ENCODE data around the gene ARL8A.
"Not testable (repeated sequence)": the region's sequence is repeated elsewhere in the genome, so short reads cannot be mapped to it uniquely, and the experiment has no call there.

Gene ARL8A

DNA sequence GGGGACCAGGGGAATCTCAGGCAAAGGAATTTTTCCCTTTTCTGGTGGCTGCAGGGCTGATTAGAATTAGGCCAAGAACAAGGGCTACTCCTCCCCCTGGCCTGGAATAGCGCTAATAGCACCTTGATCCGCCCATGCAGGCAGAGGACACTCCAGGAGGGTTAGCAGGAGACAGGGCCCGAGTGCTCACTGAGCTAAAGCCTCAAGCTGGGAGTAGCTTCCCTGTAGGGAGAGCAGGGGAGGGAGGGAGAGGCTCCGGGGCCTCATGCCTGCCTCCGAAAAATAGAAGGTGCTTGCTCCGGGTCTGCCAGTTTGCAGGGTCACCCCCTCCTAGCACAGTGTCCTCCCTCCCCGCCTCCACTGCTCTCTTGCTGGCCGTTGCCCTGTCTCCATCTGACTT, 12.1 kb upstream of the ARL8A start:
- no peak for DNase-seq

- DNase-seq, result peak; percentile 70
Measured at GRCh38 chr1:202155478-202156021, 11.0 kb upstream of the ARL8A start.

- DNase-seq, result peak; percentile 21
Measured at GRCh38 chr1:202154766-202155477, 10.4 kb upstream of the ARL8A start.

- no peak for DNase-seq
Measured at GRCh38 chr1:202154148-202154765, 9.7 kb upstream of the ARL8A start.

DNA sequence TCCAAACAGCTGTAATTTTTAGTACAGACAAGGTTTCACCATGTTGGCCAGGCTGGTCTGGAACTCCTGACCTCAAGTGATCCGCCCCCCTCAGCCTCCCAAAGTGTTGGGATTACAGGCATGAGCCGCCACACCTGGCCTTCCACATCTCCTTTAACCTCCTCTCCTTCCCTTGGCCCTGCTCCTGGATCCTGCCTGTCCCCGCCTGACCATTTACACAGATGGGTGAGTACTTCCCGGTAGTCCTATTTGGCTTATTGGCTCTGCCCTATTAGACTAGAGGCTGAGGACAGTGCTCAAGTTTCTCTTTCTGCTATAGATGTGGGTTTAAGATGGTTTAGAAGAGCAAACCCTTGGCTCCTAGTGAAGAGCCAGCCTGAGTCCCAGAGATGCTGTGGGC, 8.7 kb upstream of the ARL8A start:
- no peak for DNase-seq

- no peak for DNase-seq
Measured at GRCh38 chr1:202152399-202152798, 7.9 kb upstream of the ARL8A start.

DNA sequence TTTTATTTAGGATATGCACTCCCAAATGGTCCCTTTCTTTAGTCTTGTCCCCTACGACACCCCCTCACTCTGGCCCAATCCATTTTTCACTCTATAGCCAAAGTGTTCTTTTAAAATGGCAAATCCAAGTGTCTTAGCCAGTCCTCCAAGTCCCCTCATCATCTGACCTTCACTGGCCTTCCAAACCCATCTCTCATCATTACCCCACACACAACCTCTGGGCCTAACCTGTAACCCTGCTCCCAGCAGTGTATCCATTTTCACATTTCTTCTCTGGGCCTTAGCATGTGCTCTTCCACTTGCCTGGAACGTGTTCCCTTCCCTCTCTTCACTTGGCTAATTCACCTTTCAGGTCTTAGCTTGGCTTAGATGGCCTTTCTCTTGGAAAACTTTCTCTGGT, 6.5 kb upstream of the ARL8A start:
- DNase-seq, result no peak

DNA sequence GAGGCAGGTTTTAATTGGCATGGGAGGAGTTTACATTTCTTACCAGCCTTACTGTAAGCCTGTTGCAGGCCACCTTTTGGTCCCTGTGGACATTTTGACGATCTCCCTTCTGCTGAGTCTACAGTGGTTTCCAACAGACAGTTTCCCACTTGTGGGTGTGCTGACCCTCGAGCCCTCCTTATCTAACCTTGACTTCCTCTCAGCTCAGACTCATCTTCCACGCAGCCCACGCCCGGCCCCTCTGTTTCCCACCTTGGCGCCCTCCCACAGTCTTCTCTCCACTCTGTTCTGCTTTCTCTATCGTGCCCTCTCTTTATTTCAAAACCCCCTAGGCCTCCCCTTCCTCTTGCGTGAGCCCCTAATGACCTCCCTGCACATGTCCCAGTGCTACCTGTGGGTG, 6.1 kb upstream of the ARL8A start:
- no peak for DNase-seq

- no peak for DNase-seq
Measured at GRCh38 chr1:202150187-202150586, 5.7 kb upstream of the ARL8A start.

DNA sequence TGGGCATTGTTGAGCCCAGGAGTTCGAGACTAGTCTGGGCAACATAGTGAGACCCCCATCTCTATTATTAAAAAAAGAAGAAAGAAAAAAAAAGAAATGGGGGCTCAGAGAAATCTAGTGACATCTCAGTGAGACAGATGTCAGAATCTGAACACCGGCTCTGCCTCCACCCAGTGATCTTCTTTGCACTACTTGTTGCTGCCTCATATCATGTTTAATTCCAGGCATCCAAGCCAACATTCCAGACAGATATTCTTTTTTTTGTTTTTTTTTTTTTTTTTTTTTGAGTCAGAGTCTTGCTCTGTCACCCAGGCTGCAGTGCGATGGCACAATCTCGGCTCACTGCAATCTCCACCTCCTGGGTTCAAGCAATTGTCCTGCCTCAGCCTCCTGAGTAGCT, 5.0 kb upstream of the ARL8A start:
- no peak for DNase-seq

DNA sequence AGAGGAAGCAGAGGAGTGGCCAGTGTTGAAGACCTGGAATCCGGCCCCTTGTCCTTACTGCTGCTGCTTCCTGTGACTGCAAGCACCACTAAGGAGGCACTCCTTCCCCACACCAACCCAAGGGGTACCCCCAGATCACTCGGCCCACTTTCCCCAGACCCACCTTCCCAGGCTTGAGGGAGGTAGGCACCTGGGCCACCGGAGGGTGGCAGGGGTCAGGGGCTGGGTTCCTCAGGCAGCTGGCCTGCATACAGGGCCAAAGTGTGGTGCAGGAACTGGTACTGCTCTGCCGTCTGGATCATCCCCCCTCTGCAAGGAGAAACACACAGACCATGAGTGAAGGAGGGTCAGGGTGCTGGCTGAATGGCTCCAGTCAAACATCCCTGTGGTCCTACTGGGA, 3.9 kb upstream of the ARL8A start:
- no peak for DNase-seq

- no peak for DNase-seq
Measured at GRCh38 chr1:202146993-202147392, 2.5 kb upstream of the ARL8A start.

DNA sequence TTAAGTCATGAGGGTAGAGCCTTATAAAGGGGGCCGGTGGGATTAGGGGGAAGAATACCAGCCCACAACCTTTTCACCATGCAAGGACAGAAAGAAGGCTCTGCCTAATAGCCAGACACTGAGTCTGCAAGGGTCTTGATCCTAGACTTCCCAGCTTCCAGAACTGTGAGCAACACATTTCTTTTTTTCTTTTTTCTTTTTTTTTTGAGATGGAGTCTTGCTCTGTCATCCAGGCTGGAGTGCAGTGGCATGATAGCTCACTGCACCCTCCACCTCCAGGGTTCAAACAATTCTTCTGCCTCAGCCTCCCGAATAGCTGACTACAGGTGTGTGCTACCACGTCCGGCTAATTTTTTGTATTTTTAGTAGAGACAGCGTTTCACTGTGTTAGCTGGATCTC, 1.7 kb upstream of the ARL8A start:
- DNase-seq, result no peak

- DNase-seq, result not testable (repeated sequence)
Measured at GRCh38 chr1:202145744-202146140, 1.2 kb upstream of the ARL8A start.

DNA sequence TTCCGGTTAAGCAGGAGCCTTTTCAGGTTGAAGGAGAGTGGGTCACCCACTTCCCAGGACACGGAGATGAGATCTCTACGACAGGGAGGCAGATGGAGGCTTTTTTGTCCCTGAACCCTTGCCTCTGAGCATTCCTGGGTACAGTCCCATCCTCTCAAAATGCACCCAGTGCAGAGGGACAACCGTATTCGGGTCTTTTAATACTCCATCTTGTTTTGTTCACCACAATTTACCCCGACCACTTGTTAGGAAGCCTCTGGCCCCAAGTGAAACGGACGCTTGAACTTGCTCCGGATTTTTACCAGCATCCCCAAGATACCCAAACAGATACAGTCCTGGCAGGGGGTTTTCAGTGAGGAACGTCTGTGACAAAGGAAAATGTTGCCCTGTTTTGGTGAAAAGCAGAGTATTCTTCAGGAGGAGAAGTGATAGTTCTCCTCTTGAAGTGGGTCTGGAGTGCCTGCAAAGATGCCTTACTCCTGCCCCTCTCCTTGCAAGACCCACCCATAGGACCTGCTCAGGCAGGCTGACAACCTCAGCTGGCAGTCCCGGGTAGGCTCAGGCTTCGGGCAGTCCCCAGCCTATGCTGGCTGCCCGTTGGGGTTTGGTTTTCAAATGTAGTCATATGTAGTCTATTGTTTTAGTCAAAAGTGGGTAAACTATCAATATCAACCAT, 669 bp upstream of the ARL8A start:
- DNase-seq, result no peak

DNA sequence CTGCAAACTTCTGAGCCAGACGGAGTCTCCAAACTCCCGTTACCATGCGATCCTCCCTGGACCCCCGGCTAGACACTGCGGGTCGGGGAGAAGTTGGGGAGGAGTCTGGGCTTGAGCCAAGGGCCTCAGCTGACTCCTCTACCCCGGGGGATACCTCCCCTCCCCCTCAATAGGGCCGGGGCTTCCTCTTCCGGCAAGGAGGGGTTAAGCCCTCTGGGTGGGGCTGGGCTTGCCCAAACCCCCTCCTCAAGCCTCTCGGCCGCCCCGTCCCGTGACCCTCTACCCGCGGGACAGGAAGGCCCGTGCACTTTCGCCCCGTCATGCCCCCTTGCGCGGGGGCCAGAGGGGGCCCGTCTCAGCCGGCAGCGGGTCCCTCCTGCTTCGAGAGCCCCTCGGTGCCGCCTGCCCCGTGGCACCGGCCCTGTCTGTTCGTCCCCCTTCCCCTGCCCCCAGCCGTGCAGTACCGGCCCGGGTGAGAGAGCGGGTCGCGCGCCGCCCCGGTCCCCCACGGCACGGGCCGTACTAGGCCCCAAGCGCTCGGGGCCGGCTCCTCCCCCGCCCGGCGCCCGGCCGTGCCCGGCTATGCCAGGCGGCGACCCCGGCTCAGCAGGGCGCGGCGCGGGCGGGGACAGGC, 652 bp downstream of the ARL8A start:
- no peak for DNase-seq

GRCh38 chr1:202143011-202143767, 1.3 kb downstream of the ARL8A start:
- no peak for DNase-seq

- not testable (repeated sequence) for DNase-seq
Measured at GRCh38 chr1:202141468-202141867, 3.1 kb downstream of the ARL8A start.

- no peak for DNase-seq
Measured at GRCh38 chr1:202140833-202141232, 3.7 kb downstream of the ARL8A start.

DNA sequence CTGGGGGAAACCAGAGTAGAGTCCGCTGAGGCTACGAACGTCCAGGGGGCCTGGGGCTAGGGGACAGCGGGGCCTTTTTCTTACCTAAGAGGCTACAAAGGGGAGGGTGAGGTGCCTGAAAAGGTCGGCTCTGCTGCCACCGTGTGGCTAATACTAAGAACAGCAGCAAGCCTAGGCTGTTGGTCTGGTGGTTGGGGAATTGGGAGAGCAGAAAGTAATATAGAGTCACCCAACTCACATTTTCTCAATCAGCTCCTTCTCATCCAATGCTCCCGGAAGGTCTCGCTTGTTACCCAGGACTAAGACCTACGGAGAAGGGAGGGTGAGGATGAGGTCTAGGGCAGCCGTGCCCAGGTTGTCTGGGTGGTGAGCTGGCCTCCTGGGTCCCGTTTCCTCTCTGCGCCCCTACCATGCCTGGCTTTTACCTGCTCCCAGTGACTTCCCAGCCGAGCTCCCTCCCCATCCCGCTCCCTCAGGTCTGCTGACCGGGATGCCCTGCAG, 9.3 kb downstream of the ARL8A start:
- DNase-seq, result peak; percentile 40

GRCh38 chr1:202134645-202135172, 9.8 kb downstream of the ARL8A start:
- no peak for DNase-seq

DNA sequence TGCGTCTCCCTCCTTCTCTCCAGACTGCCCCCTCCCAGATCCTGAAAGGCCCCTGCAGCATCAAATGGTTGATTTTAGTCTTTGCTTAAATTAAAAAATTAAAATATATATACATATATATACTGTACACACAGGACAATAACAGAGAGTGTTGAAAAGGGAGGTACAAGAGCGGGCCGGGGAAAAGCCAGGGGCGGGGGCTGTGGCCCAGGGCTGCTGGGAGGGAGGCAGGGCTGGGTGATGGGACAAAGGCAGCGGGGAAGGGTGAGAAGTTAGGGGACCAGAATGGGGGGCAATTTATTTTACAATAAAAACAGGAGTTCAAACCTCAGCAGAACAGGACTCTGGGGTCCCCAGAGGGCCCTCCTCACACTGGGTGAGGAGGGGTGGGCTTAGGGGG, 10.5 kb downstream of the ARL8A start:
- no peak for DNase-seq
